Measurements from ENCODE around the gene FBXO4.

Gene FBXO4

GRCh38 chr5:41891066-41891707 lies 33.9 kb upstream of the FBXO4 start:
- TF ChIP-seq TCF4 (CRISPR knock-in tag; IDR thresholded peaks at IDR 0.05; ENCODE audit: borderline replicate concordance), result no peak
- TF ChIP-seq CREB5 (CRISPR knock-in tag; IDR thresholded peaks at IDR 0.05; ENCODE audit: low read depth), result no peak
- no peak for TF ChIP-seq TOX (CRISPR knock-in tag; IDR thresholded peaks at IDR 0.05; ENCODE audit: borderline replicate concordance)
- TF ChIP-seq PPARA (CRISPR knock-in tag; IDR thresholded peaks at IDR 0.05; ENCODE audit: borderline replicate concordance), result no peak
- TF ChIP-seq TSHZ2 (CRISPR knock-in tag; IDR thresholded peaks at IDR 0.05), result no peak
- no peak for TF ChIP-seq GLIS3 (CRISPR knock-in tag; IDR thresholded peaks at IDR 0.05)
- no peak for TF ChIP-seq ZC3H10 (CRISPR knock-in tag; IDR thresholded peaks at IDR 0.05)
- TF ChIP-seq CSDC2 (CRISPR knock-in tag; IDR thresholded peaks at IDR 0.05), result no peak
- no peak for TF ChIP-seq RARB (CRISPR knock-in tag; IDR thresholded peaks at IDR 0.05)
- no peak for TF ChIP-seq BACH2 (CRISPR knock-in tag; IDR thresholded peaks at IDR 0.05; ENCODE audit: borderline replicate concordance)
- TF ChIP-seq ARNTL (CRISPR knock-in tag; IDR thresholded peaks at IDR 0.05; ENCODE audit: borderline replicate concordance, low read depth), result no peak
- no peak for TF ChIP-seq ZNF70 (CRISPR knock-in tag; IDR thresholded peaks at IDR 0.05)
- TF ChIP-seq CSRNP3 (CRISPR knock-in tag; IDR thresholded peaks at IDR 0.05), result no peak
- no peak for ATAC-seq

GRCh38 chr5:41892031-41892430 lies 33.0 kb upstream of the FBXO4 start:
- no peak for ATAC-seq
- no peak for TF ChIP-seq CSDC2 (CRISPR knock-in tag; IDR thresholded peaks at IDR 0.05)
- TF ChIP-seq ZNF8 (CRISPR knock-in tag; IDR thresholded peaks at IDR 0.05), result no peak
- no peak for TF ChIP-seq POU6F1 (CRISPR knock-in tag; IDR thresholded peaks at IDR 0.05; ENCODE audit: borderline replicate concordance, low read depth)
- no peak for TF ChIP-seq GLIS3 (CRISPR knock-in tag; IDR thresholded peaks at IDR 0.05)
- TF ChIP-seq ZFP3 (CRISPR knock-in tag; IDR thresholded peaks at IDR 0.05), result no peak
- TF ChIP-seq BACH2 (CRISPR knock-in tag; IDR thresholded peaks at IDR 0.05; ENCODE audit: borderline replicate concordance), result no peak
- no peak for TF ChIP-seq PPARA (CRISPR knock-in tag; IDR thresholded peaks at IDR 0.05; ENCODE audit: borderline replicate concordance)
- TF ChIP-seq TOX (CRISPR knock-in tag; IDR thresholded peaks at IDR 0.05; ENCODE audit: borderline replicate concordance), result no peak
- no peak for TF ChIP-seq ESRRG (CRISPR knock-in tag; IDR thresholded peaks at IDR 0.05)
- no peak for TF ChIP-seq CSRNP3 (CRISPR knock-in tag; IDR thresholded peaks at IDR 0.05)
- no peak for TF ChIP-seq ZNF70 (CRISPR knock-in tag; IDR thresholded peaks at IDR 0.05)
- no peak for TF ChIP-seq PATZ1 (CRISPR knock-in tag; IDR thresholded peaks at IDR 0.05; ENCODE audit: borderline replicate concordance)
- no peak for TF ChIP-seq SNAI2 (CRISPR knock-in tag; IDR thresholded peaks at IDR 0.05)
- no peak for TF ChIP-seq TSHZ2 (CRISPR knock-in tag; IDR thresholded peaks at IDR 0.05)
- no peak for TF ChIP-seq ISL1 (CRISPR knock-in tag; IDR thresholded peaks at IDR 0.05)
- no peak for TF ChIP-seq TCF4 (CRISPR knock-in tag; IDR thresholded peaks at IDR 0.05; ENCODE audit: borderline replicate concordance)
- TF ChIP-seq OSR1 (CRISPR knock-in tag; IDR thresholded peaks at IDR 0.05), result no peak
- TF ChIP-seq CREB5 (CRISPR knock-in tag; IDR thresholded peaks at IDR 0.05; ENCODE audit: low read depth), result no peak
